Upper lobe of right lung (tissue), 1 donor: Measurements from ENCODE around the gene IP6K3. TPM values are rescaled to one million over a fixed set of nuclear protein-coding genes. Genes with fewer than 3 reads are reported as not detected.

ENCODE experiments used
- ATAC-seq: fragments of 200-7000 bp; cut with Tn5 transposase; one replicate; pipeline ENCODE4 v1.9.1; 2020; ENCODE audit warnings: mild to moderate bottlenecking, moderate library complexity
- DNase-seq: peaks from one replicate; pipeline ENCODE4 v3.0.0-alpha.2; 2020
- H3K27ac ChIP-seq: fragments of 200-600 bp; one replicate; pipeline ENCODE4 v1.8.0; 2022
- H3K27me3 ChIP-seq: fragments of 200-600 bp; one replicate; pipeline ENCODE4 v1.8.0; 2022; ENCODE audit warnings: mild to moderate bottlenecking
- H3K36me3 ChIP-seq: fragments of 200-600 bp; one replicate; pipeline ENCODE4 v1.8.0; 2022
- H3K4me1 ChIP-seq: fragments of 200-600 bp; one replicate; pipeline ENCODE4 v1.8.0; 2022
- H3K4me3 ChIP-seq: fragments of 200-600 bp; one replicate; pipeline ENCODE4 v1.8.0; 2022; ENCODE audit warnings: mild to moderate bottlenecking
- H3K9me3 ChIP-seq: fragments of 200-600 bp; one replicate; pipeline ENCODE4 v1.8.0; 2022
- intact Hi-C: fragments of 100-400 bp; cut with DNase I; formaldehyde crosslinking; loops from one replicate; pipeline ENCODE4 v1.11.0; 2022
- total RNA-seq: library from RNA; stranded (reverse); fragmentation: NEBNext Ultra II Directional; extraction: Animal tissue kit (Norgen Biotek cat#: 25700); gene quantifications from one replicate; pipeline ENCODE4 v1.2.1, GENCODE V29; 2021
- TF ChIP-seq, protein P1 (sequence below): fragments of 200-600 bp; IDR thresholded peaks from one replicate; pipeline ENCODE4 v1.8.0; 2022; ENCODE audit warnings: antibody characterized with exemption
- donor health status: DM: no; HTN: yes; CAD: no; lungs with severe emphysema.

The IP6K3 gene
- total RNA-seq, 1 donor from 2014 or later = 4.6 TPM

DNA sequence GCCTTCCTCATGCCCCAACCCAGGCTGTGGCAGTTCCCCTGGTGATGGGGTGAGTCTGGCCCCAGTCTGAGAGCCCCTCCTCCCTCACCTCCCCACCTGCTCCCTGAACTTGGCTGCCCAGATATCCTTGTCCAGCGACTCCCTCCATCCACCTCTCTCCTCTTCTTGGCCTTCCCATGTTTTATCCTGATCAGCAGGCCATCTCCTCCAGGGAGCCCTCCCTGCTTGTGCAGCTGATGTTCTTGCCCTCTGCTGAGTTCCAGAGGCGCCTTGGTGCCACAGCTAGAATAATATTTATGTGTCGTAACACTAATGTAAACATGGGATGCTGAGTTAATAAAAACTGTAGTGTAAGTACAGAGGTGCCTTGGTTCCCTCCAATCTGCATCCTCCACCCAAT, 10.4 kb upstream of the IP6K3 start:
- no peaks in the 10 kb centered on the region for H3K36me3 ChIP-seq
- DNase-seq (no peak), ATAC-seq (no peak)
- H3K27me3 ChIP-seq = no peaks in the 10 kb centered on the region
- intact Hi-C loops = no loop called here
- TF ChIP-seq, protein P1, sequence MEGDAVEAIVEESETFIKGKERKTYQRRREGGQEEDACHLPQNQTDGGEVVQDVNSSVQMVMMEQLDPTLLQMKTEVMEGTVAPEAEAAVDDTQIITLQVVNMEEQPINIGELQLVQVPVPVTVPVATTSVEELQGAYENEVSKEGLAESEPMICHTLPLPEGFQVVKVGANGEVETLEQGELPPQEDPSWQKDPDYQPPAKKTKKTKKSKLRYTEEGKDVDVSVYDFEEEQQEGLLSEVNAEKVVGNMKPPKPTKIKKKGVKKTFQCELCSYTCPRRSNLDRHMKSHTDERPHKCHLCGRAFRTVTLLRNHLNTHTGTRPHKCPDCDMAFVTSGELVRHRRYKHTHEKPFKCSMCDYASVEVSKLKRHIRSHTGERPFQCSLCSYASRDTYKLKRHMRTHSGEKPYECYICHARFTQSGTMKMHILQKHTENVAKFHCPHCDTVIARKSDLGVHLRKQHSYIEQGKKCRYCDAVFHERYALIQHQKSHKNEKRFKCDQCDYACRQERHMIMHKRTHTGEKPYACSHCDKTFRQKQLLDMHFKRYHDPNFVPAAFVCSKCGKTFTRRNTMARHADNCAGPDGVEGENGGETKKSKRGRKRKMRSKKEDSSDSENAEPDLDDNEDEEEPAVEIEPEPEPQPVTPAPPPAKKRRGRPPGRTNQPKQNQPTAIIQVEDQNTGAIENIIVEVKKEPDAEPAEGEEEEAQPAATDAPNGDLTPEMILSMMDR = no peak
- H3K27ac ChIP-seq = no peak overlapping the region
- peaks cover 8% of the 10 kb centered on the region for H3K4me1 ChIP-seq
- H3K9me3 ChIP-seq = no peaks in the 10 kb centered on the region
- H3K4me3 ChIP-seq = no peak overlapping the region

DNA sequence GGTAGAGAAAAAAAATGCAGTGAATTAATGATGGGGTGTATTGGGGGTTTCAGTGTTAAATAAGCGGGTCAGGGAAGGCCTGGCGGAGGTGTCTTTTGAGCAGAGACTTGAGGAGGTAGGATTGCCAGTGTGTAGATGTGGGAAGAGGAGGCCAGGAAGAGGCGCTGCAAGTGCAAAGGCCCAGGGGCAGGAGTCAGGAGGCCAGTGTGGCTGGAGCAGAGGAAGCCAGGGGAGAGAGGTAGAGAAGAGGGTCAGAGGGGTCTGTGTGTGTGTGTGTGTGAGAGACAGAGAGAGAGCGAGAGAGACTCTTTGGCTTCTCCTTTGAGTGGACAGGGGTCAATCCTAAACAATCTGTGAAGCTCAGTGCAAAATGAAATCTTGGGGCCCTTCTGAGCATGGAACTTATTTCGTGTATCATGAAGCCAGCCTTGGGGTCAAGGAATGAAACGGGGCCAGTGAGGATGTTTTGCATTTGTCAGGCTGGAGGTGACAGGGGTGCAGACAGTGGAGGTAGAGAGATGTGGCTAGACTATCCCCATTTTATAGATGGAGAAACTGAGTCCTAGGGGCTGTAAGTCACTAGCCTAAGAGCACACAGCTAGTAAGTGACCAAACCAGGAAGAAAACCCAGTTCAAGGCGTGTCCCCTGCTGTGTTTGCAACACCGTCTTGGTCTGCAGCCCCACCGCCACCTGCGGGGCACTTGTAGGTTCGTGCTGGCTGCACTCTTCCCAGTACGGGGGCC, 9.7 kb upstream of the IP6K3 start:
- no peak for DNase-seq
- Histone ChIP-seq H3K9me3 (no peaks in the 10 kb centered on the region), H3K27me3 (no peaks in the 10 kb centered on the region), H3K4me1 (peaks cover 4% of the 10 kb centered on the region), H3K4me3 (no peak overlapping the region), H3K27ac (no peak overlapping the region), H3K36me3 (no peaks in the 10 kb centered on the region)
- TF ChIP-seq, protein P1 = no peak
- intact Hi-C loops = no loop called here
- no peak for ATAC-seq

DNA sequence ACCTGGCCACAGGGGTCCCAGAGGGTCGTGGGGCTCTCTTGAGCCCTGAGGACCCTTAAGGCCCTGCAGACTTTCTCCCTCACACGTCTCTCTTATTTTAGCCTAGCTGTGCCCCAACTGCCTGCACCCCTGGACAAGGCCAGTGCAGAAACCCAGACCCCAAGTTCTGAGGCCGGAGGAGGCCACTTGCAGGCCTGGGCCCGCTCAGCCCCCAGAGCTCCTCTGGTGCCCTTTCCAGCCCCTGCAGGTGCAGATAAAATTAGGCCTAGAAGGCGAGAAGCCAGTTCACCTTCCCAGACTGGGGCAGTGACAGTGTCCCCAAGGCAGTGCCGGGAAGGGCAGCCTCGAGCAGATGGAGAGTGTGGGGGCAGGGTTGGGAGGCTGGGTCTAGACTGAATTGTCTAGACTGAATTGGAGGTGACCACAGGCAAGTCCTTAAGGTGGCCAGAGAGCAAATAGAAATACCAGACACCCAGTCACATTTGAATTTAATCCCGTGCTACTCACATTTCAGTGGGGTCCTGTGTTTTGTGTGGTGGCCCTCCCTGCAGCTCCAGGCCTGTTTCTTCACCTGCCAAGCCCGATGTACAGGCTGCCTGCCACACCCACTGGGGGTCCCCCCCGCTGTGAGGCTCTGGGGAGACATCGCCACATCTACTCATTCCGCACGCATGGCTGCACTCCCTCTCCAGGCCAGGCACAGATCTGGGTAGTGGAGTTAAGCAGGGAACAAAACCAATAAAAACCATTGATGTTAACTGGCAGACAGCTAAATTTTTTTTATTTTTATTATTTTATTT, 8.6 kb upstream of the IP6K3 start:
- peaks cover 4% of the 10 kb centered on the region for H3K4me1 ChIP-seq
- ATAC-seq = no peak
- intact Hi-C loops = no loop called here
- TF ChIP-seq, protein P1 = no peak
- no peak overlapping the region for H3K27ac ChIP-seq
- DNase-seq = no peak
- H3K4me3 ChIP-seq = no peak overlapping the region
- no peaks in the 10 kb centered on the region for H3K27me3 ChIP-seq
- H3K9me3 ChIP-seq = no peaks in the 10 kb centered on the region
- no peaks in the 10 kb centered on the region for H3K36me3 ChIP-seq

DNA sequence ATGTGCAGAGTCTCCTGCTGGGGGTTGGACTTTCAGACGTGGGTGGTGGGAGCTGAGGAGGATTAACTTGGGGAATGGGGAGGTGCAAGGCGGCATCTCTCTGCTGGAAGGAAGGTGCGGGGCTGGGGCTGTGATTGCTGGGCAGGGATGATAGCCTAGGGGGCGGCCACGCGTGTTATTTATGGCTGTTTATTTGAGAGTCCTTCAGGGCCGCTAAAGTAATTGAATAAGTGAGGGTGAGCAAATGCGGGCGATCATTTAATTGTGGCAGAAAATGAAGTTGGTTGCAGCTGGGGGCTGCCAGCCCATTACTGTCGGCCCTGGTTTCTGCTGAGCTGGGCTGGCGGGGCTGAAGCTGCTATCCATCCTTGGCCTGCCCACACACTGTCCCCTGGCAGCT, 7.5 kb upstream of the IP6K3 start:
- no peak overlapping the region for H3K27ac ChIP-seq
- DNase-seq (no peak), ATAC-seq (no peak)
- peaks cover 4% of the 10 kb centered on the region for H3K4me1 ChIP-seq
- no peaks in the 10 kb centered on the region for H3K36me3 ChIP-seq
- H3K27me3 ChIP-seq = no peaks in the 10 kb centered on the region
- intact Hi-C loops = no loop called here
- no peak overlapping the region for H3K4me3 ChIP-seq
- no peaks in the 10 kb centered on the region for H3K9me3 ChIP-seq
- TF ChIP-seq, protein P1 = no peak

DNA sequence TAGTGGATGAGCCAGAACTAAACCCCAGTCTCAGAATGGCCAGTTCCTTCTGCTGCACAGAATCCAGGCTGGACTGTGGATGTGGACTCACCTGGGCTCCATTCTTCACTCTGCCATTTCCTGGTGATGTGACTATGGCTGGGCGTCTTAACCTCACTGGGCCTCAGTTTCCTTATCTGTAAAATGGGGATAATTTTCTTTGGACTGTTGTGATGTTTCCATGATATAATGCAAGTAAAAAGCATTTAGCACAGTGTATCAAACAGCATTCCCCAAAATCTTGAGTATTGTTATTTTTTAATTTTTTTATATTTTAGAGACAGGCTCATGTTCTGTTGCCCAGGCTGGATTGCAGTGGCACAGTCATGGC, 5.9 kb upstream of the IP6K3 start:
- TF ChIP-seq, protein P1 = no peak
- Histone ChIP-seq H3K36me3 (no peaks in the 10 kb centered on the region), H3K4me3 (no peak overlapping the region), H3K4me1 (peaks cover 4% of the 10 kb centered on the region), H3K27ac (no peak overlapping the region), H3K9me3 (no peaks in the 10 kb centered on the region), H3K27me3 (no peaks in the 10 kb centered on the region)
- intact Hi-C loops = no loop called here
- no peak for DNase-seq
- ATAC-seq = no peak
